GOT3 (cell line): ENCODE measurements around the gene KANSL2.
"Not testable (repeated sequence)": the region's sequence is repeated elsewhere in the genome, so short reads cannot be mapped to it uniquely, and the experiment has no call there.

Source experiments
- DNase-seq: peaks from one replicate; lab custom pipeline; 2025; ENCODE audit warnings: mixed read lengths; lab: John Stamatoyannopoulos, UW

KANSL2 gene, protein sequence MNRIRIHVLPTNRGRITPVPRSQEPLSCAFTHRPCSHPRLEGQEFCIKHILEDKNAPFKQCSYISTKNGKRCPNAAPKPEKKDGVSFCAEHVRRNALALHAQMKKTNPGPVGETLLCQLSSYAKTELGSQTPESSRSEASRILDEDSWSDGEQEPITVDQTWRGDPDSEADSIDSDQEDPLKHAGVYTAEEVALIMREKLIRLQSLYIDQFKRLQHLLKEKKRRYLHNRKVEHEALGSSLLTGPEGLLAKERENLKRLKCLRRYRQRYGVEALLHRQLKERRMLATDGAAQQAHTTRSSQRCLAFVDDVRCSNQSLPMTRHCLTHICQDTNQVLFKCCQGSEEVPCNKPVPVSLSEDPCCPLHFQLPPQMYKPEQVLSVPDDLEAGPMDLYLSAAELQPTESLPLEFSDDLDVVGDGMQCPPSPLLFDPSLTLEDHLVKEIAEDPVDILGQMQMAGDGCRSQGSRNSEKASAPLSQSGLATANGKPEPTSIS

DNA sequence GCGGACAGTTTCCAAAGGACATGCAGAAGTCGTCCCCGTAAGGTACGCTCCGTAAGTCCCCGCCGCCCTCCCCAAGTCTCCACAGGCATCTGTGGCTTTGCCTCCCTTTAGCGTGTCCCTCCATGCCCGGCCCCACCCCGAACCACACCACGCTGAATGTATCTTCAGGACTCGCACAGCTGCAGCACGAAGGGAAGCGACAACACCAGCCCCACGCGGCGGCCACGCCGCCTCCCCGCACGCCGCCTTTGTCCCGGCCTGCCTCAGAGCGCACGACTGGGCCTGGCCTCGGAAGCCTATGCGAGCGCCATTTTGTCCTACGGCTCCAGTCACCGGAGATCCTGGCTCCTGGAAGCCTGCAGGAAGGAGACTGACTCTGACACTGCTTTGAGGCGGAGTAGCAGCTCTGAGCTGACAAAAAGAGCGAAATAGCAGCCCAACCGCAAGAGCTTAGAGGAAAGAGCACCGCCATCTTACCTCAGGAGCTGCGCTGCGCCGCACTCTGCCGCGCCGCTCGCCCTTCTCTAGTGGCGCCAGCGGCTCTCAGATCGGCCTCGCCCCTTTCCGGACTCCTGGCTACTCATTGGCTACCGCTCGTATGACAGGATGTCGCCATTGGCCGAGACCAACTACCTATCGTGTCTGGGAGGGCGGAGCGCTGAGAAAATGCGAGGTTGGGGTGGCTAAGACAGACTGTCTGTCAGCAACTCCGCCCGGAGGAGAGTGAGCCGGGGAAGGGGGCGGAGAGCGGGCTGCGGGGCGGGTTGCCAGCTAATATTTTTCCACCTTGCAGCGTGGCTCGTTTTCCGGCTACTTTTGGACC is at the start of gene KANSL2:
Gene KANSL2 (minus strand): TSS at position 529 of the 823 bp plus-strand sequence. CDS start 606 bp downstream, outside the sequence.
- peak; percentile 89 for DNase-seq

DNA sequence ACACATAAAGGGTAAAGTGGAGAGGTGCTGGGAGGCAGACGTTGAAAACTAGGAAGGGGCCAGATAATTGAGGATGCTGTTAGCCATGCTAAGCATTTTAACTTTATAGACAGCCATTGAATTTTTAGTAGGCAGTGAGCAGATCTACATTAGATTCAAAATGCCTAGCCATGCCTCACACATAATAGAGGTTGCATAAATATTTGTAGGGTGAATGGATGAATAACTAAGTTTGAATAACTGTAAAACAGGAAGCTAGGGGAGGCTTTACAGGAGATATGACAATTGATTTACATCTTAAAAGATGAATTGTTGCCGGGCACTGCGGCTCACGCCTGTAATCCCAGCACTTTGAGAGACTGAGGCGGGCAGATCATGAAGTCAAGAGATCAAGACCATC is 46.8 kb upstream of the KANSL2 start:
- DNase-seq, result no peak

DNA sequence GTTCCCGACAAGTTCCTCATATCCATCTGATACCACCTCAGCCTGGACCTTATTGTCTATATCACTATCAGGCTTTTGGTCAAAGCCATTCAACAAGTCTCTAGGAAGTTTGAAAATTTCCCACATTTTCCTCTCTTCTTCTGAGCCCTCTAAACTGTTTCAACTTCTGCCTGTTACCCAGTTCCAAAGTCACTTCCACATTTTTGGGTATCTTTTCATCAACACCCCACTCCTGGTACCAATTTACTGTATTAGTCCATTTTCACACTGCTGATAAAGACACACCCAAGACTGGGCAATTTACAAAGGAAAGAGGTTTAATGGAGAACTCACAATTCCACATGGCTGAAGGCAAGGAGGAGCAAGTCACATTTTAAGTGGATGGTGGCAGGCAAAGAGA is 38.7 kb upstream of the KANSL2 start:
- not testable (repeated sequence) for DNase-seq

DNA sequence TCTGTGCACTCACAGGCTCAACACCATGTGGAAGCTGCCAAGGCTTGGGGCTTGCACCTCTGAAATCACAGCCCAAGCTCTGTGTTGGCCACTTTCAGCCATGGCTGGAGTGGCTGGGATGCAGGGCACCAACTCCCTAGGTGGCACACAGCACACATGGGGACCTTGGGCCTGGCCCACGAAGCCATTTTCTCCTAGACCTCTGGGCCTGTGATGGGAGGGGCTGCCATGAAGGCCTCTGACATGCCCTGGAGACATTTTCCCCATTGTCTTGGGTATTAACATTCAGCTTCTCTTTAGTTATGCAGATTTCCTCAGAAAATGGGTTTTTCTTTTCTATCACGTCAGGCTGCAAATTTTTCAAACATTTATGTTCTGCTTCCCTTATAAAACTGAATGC is 38.1 kb upstream of the KANSL2 start:
- DNase-seq, result not testable (repeated sequence)

DNA sequence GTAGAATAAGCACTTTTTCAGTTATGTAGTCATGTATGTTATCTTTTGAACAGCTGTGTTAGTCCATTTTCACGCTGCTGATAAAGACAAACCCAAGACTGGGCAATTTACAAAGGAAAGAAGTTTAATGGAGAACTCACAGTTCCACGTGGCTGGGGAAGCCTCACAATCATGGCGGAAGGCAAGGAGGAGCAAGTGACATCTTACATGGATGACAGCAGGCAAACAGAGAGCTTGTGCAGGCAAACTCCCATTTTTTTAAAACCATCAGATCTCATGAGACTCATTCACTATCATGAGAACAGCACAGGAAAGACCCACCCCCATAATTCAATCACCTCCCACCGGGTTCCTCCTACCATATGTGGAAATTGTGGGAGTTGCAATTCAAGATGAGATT is 37.0 kb upstream of the KANSL2 start:
- DNase-seq, result not testable (repeated sequence)

DNA sequence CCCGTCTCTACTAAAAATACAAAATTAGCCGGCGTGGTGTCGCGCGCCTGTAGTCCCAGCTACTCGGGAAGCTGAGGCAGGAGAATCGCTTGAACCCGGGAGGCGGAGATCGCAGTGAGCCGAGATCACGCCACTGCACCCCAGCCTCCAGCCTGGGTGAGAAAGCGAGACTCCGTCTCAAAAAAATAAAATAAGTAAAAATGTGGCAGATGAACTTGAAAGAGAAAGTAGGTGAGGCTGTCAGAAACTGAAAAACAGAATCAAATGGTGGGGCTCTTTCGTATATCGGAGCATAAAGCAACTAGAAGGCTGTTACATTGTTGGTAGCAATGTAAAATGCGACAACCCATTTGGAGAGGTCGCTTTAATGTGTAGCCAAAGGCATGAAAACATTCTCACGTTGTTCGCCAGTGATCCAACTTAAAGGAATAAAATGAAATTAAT is 35.2 kb upstream of the KANSL2 start:
- DNase-seq, result no peak

DNA sequence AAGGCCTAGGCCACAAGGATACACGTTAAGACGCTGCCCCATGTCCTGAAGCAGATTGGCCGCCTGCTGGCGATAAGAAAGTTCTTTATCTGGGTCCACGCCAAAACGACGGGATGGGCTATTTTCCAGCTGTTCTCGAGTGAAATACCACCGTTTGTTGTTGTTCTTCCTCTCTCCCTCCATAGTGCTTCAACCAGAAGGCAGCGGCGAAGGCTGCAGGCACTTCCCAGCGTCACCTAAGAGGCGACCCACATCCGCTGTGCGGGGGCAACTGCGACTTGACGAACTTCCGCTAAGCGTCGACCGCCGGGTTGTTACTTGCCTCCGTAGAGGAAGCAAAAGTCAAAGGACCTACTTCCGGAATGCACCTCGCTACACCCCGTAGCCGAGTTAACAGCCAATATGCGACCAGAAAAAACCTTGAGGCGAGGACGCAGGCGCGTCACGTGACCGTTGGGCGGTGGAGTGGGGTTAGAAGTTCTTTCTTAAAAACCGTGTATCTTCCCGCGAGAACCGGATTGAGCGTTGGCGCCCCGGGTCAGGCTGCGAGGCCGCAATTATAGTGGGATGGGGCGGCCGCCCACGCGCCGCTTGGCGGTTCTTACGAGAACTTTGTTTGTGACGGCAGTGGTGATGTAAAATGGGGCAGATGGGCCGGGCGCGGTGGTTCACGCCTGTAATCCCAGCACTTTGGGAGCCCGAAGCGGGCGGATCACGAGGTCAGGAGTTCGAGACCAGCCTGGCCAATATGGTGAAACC is 34.6 kb upstream of the KANSL2 start, which contains the start of gene CCNT1:
Gene CCNT1 (minus strand): TSS at position 215 of the 759 bp plus-strand sequence. CDS start 32 bp downstream, at position 183.
- peak; percentile 97 for DNase-seq

DNA sequence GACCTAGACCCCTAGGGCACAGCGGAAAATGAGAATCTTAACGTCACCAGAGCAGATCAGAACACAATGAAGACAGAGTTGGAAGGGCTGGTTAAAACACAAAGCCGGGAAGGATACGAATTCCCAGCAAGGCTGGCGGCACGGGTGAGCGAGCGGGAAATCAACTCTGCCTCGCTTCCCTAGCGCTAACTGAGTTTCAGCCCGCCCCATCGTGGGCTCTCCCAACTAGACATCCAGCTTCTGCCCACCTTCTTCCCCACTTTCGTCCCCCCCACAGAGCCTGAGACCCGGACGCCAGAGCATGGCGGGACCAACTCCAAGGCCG is 34.1 kb upstream of the KANSL2 start:
- no peak for DNase-seq

DNA sequence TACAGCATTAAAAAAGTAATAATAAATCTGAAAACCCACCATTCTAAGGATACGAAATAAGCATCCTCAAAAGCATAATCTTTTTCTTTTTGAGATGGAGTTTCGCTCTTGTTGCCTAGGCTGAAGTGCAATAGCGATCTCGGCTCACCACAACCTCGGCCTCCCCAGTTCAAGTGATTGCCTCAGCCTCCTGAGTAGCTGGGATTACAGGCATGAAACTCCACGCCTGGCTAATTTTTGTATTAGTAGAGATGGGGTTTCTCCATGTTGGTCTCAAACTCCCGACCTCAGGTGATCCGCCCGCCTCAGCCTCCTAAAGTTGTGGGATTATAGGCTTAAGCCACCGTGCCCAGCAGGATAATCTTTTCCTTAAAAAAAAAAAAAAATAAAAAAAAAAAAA is 30.2 kb upstream of the KANSL2 start:
- no peak for DNase-seq

DNA sequence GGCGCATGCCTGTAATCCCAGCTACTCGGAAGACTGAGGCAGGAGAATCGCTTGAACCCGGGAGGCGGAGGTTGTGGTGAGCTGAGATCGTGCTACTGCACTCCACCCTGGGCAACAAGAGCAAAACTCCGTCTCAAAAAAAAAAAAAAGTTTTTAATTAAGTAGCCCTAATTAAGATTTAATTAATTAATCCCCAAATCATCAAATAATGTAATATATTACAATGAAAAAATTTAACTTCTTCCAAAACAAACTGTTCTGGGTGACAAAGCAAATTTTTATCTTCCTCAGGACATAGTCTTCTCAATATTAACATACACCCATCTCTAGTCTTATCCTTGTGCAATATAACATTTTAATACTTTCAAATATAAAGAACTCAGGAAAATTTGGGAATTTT is 16.8 kb upstream of the KANSL2 start:
- not testable (repeated sequence) for DNase-seq

DNA sequence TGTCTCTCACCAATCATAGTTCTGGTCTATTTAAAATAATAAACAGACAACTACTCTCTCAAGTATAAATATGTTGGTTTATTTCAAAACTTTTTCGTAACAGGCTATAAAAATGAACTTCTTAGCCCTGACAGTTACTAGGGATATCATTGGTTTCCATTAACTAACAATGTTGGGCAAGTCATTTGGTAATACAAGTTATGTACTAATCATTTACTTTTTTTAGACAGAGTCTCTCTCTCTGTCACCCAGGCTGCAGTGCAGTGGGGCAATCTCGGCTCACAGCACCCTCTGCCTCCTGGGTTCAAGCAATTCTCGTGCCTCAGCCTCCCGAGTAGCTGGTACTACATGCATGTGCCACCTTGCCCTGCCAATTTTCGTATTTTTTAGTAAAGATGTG is 14.6 kb upstream of the KANSL2 start:
- DNase-seq, result no peak

DNA sequence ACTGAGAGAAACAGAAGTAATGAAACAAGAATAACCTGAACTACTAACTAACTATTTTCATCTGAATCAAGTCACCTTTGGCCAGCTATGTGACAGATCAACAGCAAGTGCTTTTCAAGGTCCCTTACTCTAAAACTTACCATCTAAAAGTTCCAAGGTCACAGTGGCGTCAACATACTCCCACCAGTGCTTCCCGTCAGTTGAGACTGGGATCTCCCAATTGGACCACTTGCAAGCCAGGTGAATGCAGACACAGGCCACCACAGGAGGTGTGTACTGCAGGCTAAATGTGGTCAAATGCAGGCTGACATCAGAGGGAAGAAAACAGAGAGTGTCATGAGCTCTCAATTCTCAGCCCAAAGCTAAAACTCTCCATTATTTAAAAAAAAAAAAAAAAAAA is 13.8 kb upstream of the KANSL2 start:
- DNase-seq, result no peak

DNA sequence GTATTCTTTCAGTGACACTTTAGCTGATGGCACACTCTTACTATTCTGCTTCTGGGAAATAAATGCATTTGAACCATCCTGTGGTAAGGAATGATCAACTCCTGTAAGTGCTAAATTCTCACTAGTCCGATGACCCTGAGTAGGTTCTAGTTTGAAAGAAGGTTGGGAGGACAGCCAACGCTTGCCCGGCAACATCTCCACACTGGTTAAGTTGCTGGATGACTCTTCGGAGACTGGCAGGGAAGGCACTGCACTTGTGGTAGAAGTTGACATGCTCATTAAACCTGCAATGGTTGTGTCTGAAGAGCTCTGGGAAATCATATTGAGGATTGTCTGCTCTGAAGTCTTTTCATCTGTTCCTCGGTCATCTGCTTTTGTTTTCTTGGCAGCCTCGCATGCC is 12.0 kb upstream of the KANSL2 start:
- no peak for DNase-seq

DNA sequence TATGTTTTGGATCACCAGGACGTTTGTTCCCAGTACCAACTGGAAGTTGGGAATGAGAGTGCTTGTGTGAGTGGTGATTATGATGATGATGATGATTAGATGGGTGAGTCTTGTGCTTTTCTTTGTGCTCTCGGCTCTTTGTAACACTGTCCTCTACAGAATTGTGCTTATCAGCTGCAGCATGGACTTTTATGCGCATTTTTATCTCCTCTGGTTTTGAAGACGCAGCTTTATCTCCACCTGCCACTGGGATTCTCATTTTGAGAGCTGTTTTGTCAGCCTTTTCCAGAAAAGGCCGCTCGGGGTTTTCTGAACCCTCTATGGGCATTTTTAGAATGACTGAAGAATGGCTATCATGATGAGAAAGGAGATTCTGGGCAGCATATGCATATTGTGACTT is 11.5 kb upstream of the KANSL2 start:
- no peak for DNase-seq

DNA sequence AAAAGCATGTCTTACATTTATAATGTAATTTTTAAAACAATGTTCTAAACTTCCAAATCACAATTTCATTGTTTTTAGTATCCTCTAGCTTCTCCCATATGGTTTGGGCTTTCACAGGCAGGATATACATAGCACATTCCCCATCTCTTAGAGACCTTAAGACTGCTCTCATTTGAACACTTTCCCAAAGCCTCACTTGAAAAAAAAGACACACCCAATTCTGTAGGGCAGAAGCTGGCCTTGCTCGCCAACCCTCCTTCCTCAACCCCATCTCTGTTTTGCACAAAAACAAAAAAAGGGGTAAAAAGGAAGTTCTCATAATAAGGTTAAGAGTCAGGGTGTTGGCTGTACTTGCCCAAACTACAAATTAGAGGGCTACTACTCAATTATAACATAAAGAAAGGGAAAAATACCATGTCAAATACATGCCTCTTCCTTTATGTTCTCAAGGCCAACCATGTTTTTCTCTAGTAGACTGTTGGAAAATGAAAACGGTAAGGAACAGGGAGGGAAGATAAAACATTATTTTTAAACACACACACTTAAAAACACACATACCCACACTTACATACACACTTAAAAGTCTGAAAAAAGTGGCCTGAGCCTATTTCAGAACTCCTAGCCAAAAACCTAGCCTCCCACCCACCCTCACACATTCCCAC is 9.9 kb upstream of the KANSL2 start:
- DNase-seq, result no peak

DNA sequence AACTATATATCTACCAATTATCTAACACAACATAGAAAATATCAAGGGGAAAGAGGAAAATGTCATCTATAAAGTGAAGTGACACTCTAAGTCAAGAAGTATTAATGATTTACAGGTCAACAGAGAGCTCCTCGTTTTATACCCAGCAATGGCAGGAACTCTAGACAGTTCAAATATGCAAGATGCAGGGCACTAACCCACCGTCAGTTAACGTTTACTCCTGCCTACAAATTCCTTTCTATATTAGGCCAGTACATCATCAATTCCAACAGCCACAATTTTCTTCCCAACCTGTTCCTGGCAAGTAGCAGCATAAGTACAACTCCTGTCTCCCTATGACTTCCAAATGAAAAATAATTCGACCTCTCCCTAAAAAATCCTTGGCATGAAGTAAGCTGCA is 9.0 kb upstream of the KANSL2 start:
- no peak for DNase-seq

DNA sequence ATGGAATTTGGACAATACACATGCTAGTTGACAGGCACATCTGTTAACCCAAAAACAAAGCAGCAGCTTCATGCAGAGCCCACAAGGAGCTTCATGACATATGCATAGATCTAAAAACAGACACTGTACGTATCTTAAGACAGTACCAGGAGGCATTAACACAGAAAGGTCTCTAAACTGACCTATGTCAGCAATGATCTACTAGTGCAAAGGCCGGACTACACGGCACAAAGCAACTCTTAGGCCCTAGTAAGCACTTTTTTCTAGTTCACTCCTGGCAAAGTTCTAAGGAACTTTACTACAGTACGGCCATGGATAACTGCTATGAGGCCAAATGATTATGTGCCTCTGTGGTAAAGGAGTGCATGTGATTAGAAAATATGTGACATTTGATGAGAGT is 8.4 kb upstream of the KANSL2 start:
- no peak for DNase-seq

DNA sequence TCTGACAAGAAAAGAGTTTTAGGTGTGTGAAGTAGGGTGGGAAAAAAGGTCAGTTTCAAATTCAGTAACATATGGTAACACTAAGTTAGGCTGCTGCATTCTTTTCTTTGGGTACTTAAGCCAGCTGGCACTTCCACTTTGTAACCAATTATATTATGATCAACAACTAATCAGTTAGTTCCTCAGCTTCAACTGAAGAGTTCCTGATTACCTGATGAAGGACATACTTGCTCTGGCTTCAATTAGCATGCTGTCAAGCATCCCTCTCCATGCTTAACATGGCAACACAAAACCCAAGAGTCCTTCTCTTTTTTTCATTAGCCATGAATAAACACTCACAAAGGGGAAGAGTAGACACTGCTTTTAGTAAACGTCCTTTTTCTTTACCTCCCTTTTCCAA is 6.8 kb upstream of the KANSL2 start:
- no peak for DNase-seq

DNA sequence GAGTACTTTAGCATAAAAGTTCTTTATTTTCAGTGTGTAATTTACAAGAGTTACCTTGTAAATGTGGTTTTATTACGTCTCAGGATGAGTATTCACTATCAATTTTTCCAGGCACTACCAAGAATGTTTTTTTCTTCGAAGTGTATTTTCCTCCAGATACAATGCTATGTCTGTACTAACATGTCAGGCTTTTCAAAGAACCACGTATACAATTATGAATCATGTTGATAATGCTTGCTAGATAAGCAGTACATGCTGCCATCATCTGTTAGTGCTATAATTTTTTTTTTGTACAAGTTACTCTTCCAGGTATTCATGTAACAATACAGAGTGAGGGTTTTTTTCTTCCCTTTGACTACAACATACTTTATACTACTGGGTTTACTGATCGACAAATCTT is 5.6 kb upstream of the KANSL2 start:
- DNase-seq, result no peak

DNA sequence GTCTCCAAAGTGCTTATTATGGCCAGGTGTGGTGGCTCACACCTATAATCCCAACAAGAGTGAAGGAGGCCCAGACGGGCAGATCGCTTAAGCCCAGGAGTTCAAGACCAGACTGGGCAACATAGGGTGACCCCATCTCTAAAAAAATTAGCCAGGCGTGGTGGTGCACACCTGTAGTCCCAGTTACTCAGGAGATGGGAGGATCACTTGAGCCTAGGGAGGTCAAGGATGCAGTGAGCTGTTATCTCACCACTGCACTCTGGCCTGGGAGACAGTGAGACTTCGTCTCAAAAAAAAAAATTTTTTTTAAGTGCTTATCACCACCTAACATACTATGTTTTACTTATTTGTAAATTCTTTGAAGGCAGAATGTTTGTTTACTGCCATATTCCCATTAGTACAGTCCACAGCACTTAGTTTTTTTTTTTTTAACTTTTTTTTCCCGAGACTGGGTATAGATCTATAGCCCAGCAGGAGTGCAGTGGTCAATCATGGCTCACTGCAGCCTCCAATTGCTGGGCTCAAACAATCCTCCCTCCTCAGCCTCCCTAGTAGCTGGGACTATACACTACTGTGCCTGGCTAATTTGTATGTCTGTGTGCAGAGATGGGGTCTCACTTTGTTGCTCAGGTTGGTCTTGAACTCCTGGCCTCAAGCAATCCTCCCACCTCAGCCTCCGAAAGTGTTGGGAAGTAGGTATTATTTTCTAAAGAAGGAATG is 4.7 kb upstream of the KANSL2 start:
- no peak for DNase-seq

DNA sequence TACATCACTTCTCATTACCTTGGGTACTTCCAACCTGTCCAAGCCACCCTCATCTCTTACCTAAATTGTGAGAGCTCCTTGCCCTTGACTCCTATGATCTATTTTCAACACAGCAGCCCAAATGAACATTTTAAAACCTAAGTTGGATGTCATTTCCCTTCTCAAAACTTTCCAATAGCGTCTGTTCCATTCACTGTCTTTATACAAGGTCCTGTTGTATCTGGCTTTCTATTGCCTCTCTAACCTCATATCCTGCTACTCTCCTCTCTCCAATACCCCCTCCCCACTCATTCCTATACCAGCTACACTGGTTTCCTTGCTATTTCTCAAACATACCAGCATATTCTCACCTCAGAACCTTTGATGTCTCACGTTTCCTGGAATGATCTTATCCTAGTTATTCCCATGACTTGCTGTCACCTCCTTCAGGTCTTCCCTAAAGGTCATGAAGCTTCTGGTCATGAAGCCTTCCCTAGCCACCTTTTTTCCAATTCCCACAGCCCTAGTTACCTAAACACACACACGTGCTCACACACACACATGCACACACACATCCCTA is 4.1 kb upstream of the KANSL2 start:
- no peak for DNase-seq
